HG03045 (cell line): ENCODE results near the gene VPREB1.
"Not testable (repeated sequence)": the region's sequence is repeated elsewhere in the genome, so short reads cannot be mapped to it uniquely, and the experiment has no call there.

Source experiments
- ATAC-seq: cut with Tn5 transposase; IDR thresholded peaks from one replicate; pipeline ENCODE4 v1.9.1; 2021; ENCODE audit warnings: mild to moderate bottlenecking, moderate library complexity; ENCODE audit not compliant: unreplicated experiment

VPREB1 gene

GRCh38 chr22:22245256-22245909, 797 bp downstream of the VPREB1 start:
- no peak for ATAC-seq

DNA sequence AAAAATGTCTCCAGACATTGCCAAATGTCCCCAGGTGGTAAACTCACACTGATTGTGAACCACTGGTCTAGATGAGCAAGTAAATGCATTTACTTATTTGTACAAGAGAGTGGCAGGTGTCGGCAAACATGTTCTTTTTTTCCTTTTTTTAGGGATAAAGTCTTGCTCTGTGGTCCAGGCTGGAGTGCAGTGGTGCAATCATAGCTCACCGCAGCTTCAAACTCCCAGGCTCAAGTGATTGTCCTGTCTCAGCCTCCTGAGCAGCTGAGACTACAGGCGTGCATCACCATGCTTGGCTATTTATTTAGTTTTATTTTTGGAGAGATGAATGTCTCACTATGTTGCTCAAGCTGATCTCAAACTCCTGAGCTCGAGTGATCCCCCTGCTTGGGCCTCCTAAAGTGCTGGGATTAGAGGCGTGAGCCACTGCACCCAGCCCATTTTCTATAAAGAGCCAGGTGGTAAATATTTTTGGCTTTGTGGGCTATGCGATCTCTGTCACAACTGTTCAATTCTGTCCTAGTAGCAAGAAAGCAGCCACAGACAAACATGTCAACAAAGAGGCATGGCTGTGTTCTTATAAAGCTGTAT, 1.4 kb downstream of the VPREB1 start:
- ATAC-seq = no peak

DNA sequence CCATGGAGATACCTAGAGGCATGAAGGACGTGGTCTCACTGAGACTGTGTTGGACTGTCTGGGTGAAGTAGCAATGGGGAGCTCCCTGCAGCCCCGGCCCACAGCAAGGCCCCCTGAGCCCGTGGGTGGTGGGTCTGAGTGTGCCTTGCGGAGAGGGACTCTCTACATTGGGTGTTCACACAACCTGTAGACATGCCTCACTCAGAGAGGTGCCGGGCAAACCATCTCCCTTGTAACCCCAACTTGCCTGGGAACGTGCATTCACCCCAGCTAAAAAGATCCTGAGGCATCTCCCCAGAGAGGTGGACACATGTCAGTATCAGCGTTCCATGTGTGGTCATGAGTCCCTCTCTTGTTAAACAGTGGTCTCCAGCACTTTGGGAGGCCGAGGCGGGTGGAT, 2.1 kb downstream of the VPREB1 start:
- no peak for ATAC-seq

GRCh38 chr22:22248878-22249277, 4.3 kb downstream of the VPREB1 start:
- no peak for ATAC-seq

- not testable (repeated sequence) for ATAC-seq
These were observed 6.1 kb downstream of the VPREB1 start for GRCh38 chr22:22250651-22251050.

DNA sequence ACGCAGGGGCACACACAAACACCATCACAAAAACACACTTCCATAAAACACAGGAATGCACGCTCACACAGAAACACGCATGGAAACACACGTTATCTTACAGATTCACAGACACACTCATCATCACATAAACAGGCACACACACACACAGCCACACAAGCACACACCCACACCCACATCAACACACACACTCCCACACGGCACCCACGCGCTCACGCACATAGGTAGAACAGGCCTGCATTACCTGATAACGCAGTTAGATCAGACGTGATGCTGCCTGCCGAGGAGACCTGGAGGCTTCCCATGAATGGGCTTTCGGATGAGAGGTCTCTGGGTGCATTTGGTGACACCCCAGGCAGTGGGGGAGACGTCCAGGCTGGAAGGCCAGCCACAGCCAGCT, 11.5 kb downstream of the VPREB1 start:
- ATAC-seq = not testable (repeated sequence)

GRCh38 chr22:22258597-22259415, 14.2 kb downstream of the VPREB1 start:
- ATAC-seq = not testable (repeated sequence)

DNA sequence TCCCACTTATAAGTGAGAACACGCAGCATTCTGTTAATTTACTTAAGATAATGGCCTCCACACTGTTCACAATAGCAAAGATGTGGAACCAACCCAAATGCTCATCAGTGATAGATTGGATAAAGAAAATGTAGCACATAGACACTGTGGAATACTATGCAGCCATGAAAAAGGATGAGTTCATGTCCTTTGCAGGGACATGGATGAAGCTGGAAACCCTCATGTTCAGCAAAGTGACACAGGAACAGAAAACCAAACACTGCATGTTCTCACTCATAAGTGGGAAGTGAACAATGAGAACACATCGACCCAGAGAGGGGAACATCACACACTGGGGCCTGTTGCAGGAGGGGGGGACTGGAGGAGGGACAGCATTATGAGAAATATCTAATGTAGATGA, 15.6 kb downstream of the VPREB1 start:
- ATAC-seq = not testable (repeated sequence)

DNA sequence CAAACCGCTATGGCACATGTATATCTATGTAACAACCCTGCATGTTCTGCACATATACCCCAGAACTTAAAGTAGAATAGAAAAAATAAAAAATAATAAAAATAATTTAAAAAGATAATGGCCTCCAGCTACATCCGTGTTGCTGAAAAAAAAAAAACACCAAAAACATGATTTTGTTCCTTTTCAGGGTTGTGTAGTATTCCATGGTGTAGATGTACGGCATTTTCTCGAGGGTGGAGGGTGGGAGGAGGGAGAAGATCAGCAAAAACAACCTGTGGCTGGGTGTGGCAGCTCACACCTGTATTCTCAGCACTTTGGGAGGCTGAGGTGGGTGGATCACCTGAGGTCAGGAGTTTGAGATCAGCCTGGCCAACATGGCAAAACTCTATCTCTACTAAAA, 16.0 kb downstream of the VPREB1 start:
- ATAC-seq = not testable (repeated sequence)

- ATAC-seq = not testable (repeated sequence)
These were observed 17.9 kb downstream of the VPREB1 start for GRCh38 chr22:22262332-22263074.

GRCh38 chr22:22263823-22264222, 19.2 kb downstream of the VPREB1 start:
- ATAC-seq = not testable (repeated sequence)

DNA sequence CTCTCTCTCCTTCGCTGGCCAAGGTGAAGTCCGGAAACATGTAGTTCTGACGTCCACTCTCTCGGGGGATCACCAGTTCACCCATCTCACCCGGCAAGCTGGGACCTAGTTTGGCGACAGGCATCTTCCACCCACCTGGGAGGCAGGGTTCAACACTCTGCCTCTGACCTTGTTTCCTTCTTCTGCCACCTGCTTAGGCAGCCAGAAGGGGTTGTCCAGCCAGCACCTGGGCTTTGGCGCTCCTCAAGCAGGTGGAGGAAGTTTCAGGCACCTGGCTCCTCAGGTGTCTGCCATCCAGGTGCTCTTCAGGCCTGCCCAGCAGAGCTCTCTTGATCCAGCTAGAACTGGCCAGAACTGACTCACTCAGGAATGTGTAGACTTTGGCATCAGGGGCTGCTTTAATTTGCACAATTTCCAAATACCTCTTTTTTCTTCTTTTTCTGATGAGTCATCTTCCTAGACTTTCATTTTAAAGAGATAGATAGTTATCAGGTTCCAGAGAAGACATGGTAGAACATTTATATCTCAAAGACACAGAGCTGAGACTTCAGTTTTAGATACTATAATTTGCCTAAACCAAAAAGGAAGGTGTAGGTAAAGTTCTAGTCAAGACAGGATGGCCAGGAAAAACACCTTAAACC, 25.6 kb downstream of the VPREB1 start:
- not testable (repeated sequence) for ATAC-seq

DNA sequence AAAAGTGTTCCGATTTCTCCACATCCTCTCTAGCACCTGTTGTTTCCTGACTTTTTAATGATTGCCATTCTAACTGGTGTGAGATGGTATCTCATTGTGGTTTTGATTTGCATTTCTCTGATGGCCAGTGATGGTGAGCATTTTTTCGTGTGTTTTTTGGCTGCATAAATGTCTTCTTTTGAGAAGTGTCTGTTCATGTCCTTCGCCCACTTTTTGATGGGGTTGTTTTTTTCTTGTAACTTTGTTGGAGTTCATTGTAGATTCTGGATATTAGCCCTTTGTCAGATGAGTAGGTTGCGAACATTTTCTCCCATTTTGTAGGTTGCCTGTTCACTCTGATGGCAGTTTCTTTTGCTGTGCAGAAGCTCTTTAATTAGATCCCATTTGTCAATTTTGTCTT, 32.8 kb downstream of the VPREB1 start:
- ATAC-seq = not testable (repeated sequence)

- not testable (repeated sequence) for ATAC-seq
These were observed 40.6 kb downstream of the VPREB1 start for GRCh38 chr22:22284962-22285756.

- not testable (repeated sequence) for ATAC-seq
These were observed 42.0 kb downstream of the VPREB1 start for GRCh38 chr22:22286390-22287105.

- ATAC-seq = not testable (repeated sequence)
These were observed 42.6 kb downstream of the VPREB1 start for GRCh38 chr22:22287106-22287626.

- not testable (repeated sequence) for ATAC-seq
These were observed 45.1 kb downstream of the VPREB1 start for GRCh38 chr22:22289666-22290065.

DNA sequence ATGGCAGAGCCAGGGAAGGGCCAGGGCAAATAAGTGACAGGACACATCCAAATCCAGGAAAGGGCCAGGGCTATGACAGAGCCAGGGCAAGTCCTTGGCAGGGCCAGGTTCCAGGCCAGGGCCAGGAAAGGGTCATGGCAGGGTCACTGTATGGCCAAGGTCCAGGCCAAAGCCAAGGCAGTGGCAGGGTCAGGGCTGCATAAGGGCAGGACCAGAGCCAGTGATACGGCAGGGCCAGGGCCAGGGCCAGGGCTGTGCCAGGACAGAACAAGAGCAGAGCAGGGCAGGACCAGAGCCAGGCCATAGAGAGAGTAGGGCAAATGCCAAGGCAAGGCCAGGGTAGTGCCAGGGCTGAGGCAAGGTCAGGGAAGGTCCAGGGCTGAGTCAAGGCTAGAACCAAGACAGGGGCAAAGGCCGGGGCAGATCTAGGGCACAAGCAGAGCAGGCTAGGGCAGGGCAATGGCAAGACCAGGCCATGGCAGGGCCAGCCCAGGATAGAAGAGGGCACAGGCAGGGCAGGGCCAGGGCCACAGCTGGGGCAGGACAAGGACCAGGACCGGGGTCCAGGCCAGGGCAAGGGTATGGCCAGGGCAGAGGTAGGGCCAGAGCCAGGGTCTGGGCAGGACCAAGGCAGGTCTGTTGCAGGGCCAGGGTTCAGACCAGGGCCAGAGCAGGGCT, 46.7 kb downstream of the VPREB1 start:
- ATAC-seq = not testable (repeated sequence)
